Measurements from ENCODE around the gene VRK2.

GRCh38 chr2:58197894-58198293, 151.3 kb downstream of the VRK2 start:
- TF ChIP-seq CTCF (IDR thresholded peaks at IDR 0.05 in 8 of 11, conservative IDR thresholded peaks at IDR 0.05 in 3 of 11) (no peak), POLR2A (IDR thresholded peaks at IDR 0.05) (no peak), POLR2AphosphoS5 (IDR thresholded peaks at IDR 0.05) (no peak)

Data from spleen (tissue), 7 donors.